CD14-positive monocyte (primary cell): ENCODE measurements around the gene GNRH2. TPM values are rescaled to one million over a fixed set of nuclear protein-coding genes. Genes with fewer than 3 reads are reported as not detected.

Experiments used
- DNase-seq, 3 donors: peaks; one replicate each; pipeline ENCODE4 v3.0.0-alpha.2; 2011 to 2022
- H2AFZ ChIP-seq: 2 replicates; pipeline ENCODE4 v1.6.0; 2012; ENCODE audit warnings: mild to moderate bottlenecking, low read depth, low read length, inconsistent platforms; ENCODE audit not compliant: insufficient read depth, poor library complexity, severe bottlenecking
- H3K27ac ChIP-seq, 2 donors: 1 replicate in 1 of 2; 2 replicates in 1 of 2; pipeline ENCODE4 v1.5.1; 2012 to 2013; ENCODE audit warnings: low read length in 2 of 2, control low read depth in 1 of 2, inconsistent platforms in 1 of 2, low read depth in 1 of 2, mild to moderate bottlenecking in 1 of 2
- H3K27me3 ChIP-seq, 2 donors: one replicate each; pipeline versions ENCODE4 v1.6.0 to v1.6.1; 2011 to 2013; ENCODE audit warnings: low read length in 2 of 2; ENCODE audit not compliant: control insufficient read depth in 2 of 2, insufficient read depth in 2 of 2
- H3K36me3 ChIP-seq, 2 donors: replicated peaks in 1 of 2; 1 replicate in 1 of 2; 2 replicates in 1 of 2; pipeline versions ENCODE4 v1.5.1 to v1.6.1; 2012 to 2013; ENCODE audit warnings: low read length in 2 of 2, control low read depth in 1 of 2, inconsistent platforms in 1 of 2, mild to moderate bottlenecking in 1 of 2; ENCODE audit not compliant: insufficient read depth in 2 of 2, control insufficient read depth in 1 of 2
- H3K4me1 ChIP-seq, 2 donors: 1 replicate in 1 of 2; 2 replicates in 1 of 2; pipeline versions ENCODE4 v1.5.1 to v1.6.1; 2012 to 2013; ENCODE audit warnings: low read length in 2 of 2, control low read depth in 1 of 2, inconsistent platforms in 1 of 2, mild to moderate bottlenecking in 1 of 2, moderate library complexity in 1 of 2; ENCODE audit not compliant: insufficient read depth in 2 of 2, control insufficient read depth in 1 of 2
- H3K4me2 ChIP-seq: replicated peaks from 2 replicates; pipeline ENCODE3; 2012; ENCODE audit warnings: low read length, moderate library complexity, mild to moderate bottlenecking; ENCODE audit not compliant: poor library complexity, severe bottlenecking; ENCODE audit errors: extremely low read depth
- H3K4me3 ChIP-seq, 3 experiments: fragments of 200-600 bp in 1 of 3; sonication (generic) in 1 of 3; replicated peaks in 1 of 3; 1 replicate in 2 of 3; 2 replicates in 1 of 3; pipeline ENCODE4 v1.5.1; 2011 to 2013; ENCODE audit warnings: low read length in 3 of 3, mild to moderate bottlenecking in 3 of 3, control low read depth in 2 of 3, low read depth in 2 of 3, inconsistent platforms in 1 of 3, moderate library complexity in 1 of 3
- H3K79me2 ChIP-seq: 2 replicates; pipeline ENCODE4 v1.6.0; 2012; ENCODE audit warnings: mild to moderate bottlenecking, control low read depth, inconsistent platforms, low read length, moderate library complexity; ENCODE audit not compliant: insufficient read depth
- H3K9ac ChIP-seq: 2 replicates; pipeline ENCODE4 v1.6.0; 2017; ENCODE audit warnings: low read length, mild to moderate bottlenecking; ENCODE audit not compliant: insufficient read depth, poor library complexity, severe bottlenecking
- H3K9me3 ChIP-seq, 2 donors: replicated peaks in 1 of 2; 1 replicate in 1 of 2; 2 replicates in 1 of 2; pipeline versions ENCODE4 v1.5.1 to v1.6.1; 2012 to 2013; ENCODE audit warnings: low read length in 2 of 2, control low read depth in 1 of 2; ENCODE audit not compliant: control insufficient read depth in 1 of 2, insufficient read depth in 1 of 2
- H4K20me1 ChIP-seq: 2 replicates; pipeline ENCODE4 v1.6.0; 2012; ENCODE audit warnings: mild to moderate bottlenecking, low read length, control low read depth, moderate library complexity; ENCODE audit not compliant: insufficient read depth
- H3K27ac Mint-ChIP-seq, 7 donors: one replicate each; pipeline ENCODE4 v1.8.0; 2020; ENCODE audit warnings: mild to moderate bottlenecking in 7 of 7, mixed read lengths in 7 of 7, moderate library complexity in 6 of 7, inconsistent platforms in 2 of 7
- H3K27me3 Mint-ChIP-seq, 3 donors: one replicate each; pipeline ENCODE4 v1.8.0; 2021 to 2022; ENCODE audit warnings: low read depth in 3 of 3, mild to moderate bottlenecking in 3 of 3, mixed read lengths in 3 of 3, moderate library complexity in 3 of 3, inconsistent platforms in 1 of 3
- H3K36me3 Mint-ChIP-seq, 2 donors: one replicate each; pipeline ENCODE4 v1.8.0; 2020; ENCODE audit warnings: mixed read lengths in 2 of 2, inconsistent platforms in 1 of 2, mild to moderate bottlenecking in 1 of 2
- H3K4me1 Mint-ChIP-seq: one replicate; pipeline ENCODE4 v1.8.0; 2020; ENCODE audit warnings: mild to moderate bottlenecking, mixed read lengths
- H3K4me3 Mint-ChIP-seq, 2 donors: one replicate each; pipeline ENCODE4 v1.8.0; 2020; ENCODE audit warnings: mild to moderate bottlenecking in 2 of 2, mixed read lengths in 2 of 2, moderate library complexity in 1 of 2
- H3K9me3 Mint-ChIP-seq, 7 donors: one replicate each; pipeline ENCODE4 v1.8.0; 2020 to 2022; ENCODE audit warnings: mixed read lengths in 7 of 7, mild to moderate bottlenecking in 6 of 7, moderate library complexity in 6 of 7, inconsistent platforms in 2 of 7
- WGBS: methylation state at CpG from one replicate; pipeline ENCODE4 v1.1.5; 2013; ENCODE audit warnings: missing lambda C conversion rate; ENCODE audit not compliant: insufficient coverage; 5-methylcytosine and 5-hydroxymethylcytosine counted together
- intact Hi-C, 2 donors: fragments of 100-400 bp; cut with micrococcal nuclease; formaldehyde crosslinking; loops; one replicate each; pipeline versions ENCODE4 v1.15.0 to v1.15.1; 2023
- polyA plus RNA-seq, 3 donors: library from polyadenylated mRNA; depleted of rRNA in 1 of 3; unstranded in 2 of 3; stranded (reverse) in 1 of 3; fragments of 300-500 nt in 2 of 3; fragments of >200 nt in 1 of 3; fragmentation: Illumina TruSeq in 2 of 3; gene quantifications; 1 replicate in 2 of 3; 2 replicates in 1 of 3; pipeline ENCODE4 v1.2.3, GENCODE V29; 2012 to 2021
- TF ChIP-seq, protein P1 (sequence below): fragments of 200-600 bp; IDR thresholded peaks from one replicate; pipeline ENCODE4 v1.8.0; 2022; ENCODE audit warnings: antibody characterized with exemption, mild to moderate bottlenecking

Gene GNRH2
- polyA plus RNA-seq, 3 donors: not detected

DNA sequence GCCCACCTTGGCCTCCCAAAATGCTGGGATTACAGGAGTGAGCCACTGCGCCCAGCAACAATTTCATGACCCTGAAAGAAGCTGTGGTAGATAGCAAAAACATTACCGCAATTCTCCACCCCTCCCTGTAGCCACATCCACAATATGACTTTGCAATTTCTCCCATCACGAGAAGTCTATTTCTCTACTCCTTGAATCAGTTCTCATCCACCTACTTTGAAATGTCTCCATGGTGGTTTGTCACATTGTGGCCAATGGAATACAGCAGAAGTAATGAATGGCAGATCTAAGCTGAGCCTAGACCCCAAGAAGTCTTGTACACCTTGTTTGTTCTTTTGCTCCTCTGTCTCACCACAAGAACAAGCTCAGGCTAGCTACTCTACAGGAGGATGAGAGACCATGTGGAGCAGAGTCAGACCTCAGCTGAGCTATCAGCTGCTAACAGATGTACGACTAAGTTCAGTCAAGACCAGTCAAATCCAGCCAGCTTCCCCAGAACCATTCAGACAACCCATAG lies 34.3 kb downstream of the GNRH2 start:
- peak overlapping the region in 4 of 7 donors; percentile 6 to 66 (median 66) for H3K27ac Mint-ChIP-seq
- DNase-seq: no peak

DNA sequence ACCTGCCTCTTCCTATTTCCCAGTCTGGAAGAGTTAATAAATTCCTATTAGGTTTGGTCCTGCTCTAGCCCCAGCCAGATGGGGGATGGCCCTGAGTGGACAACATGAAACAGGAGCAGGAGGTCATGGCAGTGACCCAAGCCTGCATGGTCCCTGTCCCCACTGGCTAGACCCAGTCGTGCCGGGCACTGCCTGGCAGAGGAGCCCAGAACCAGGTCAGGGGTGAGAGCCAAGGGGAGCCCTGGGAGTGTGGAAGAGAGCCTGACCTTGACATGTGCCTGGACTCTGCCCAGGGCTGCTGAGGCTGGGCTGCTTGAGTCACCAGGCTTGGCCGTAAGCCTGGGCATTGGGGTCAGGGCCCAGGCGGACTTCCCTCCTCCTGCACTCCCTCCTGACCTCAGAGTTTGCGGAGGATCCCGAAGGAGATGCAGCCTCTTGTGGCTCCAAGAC lies 37.5 kb downstream of the GNRH2 start:
- no peaks in the 10 kb centered on the region for H3K36me3 ChIP-seq
- H3K36me3 Mint-ChIP-seq: peaks cover 0 to 9% of the 10 kb centered on the region in 2 donors
- H4K20me1 ChIP-seq: no peaks in the 10 kb centered on the region
- intact Hi-C loops: no loop called here
- H3K9me3 ChIP-seq: peaks cover 7 to 27% of the 10 kb centered on the region in 2 donors
- no peak overlapping the region for H3K9ac ChIP-seq
- peaks cover 26 to 68% of the 10 kb centered on the region in 2 donors for H3K27me3 ChIP-seq
- TF ChIP-seq, protein P1, sequence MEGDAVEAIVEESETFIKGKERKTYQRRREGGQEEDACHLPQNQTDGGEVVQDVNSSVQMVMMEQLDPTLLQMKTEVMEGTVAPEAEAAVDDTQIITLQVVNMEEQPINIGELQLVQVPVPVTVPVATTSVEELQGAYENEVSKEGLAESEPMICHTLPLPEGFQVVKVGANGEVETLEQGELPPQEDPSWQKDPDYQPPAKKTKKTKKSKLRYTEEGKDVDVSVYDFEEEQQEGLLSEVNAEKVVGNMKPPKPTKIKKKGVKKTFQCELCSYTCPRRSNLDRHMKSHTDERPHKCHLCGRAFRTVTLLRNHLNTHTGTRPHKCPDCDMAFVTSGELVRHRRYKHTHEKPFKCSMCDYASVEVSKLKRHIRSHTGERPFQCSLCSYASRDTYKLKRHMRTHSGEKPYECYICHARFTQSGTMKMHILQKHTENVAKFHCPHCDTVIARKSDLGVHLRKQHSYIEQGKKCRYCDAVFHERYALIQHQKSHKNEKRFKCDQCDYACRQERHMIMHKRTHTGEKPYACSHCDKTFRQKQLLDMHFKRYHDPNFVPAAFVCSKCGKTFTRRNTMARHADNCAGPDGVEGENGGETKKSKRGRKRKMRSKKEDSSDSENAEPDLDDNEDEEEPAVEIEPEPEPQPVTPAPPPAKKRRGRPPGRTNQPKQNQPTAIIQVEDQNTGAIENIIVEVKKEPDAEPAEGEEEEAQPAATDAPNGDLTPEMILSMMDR: no peak
- peak overlapping the region in 1 of 2 donors; percentile 72 for H3K4me3 Mint-ChIP-seq
- WGBS: 24% methylated on average over 4 of the region's 6 CpGs
- no peaks in the 10 kb centered on the region for H3K79me2 ChIP-seq
- no peak overlapping the region for H3K4me3 ChIP-seq
- peaks cover 37% of the 10 kb centered on the region for H3K4me1 Mint-ChIP-seq
- no peak overlapping the region for H3K27ac ChIP-seq
- no peak for DNase-seq
- peaks cover 56 to 76% (median 68%) of the 10 kb centered on the region in 3 donors for H3K27me3 Mint-ChIP-seq
- peaks cover 34 to 39% of the 10 kb centered on the region in 2 donors for H3K4me1 ChIP-seq
- peaks cover 0 to 24% (median 13%) of the 10 kb centered on the region in 7 donors for H3K9me3 Mint-ChIP-seq
- no peak overlapping the region for H3K4me2 ChIP-seq
- no peak overlapping the region for H3K27ac Mint-ChIP-seq
- H2AFZ ChIP-seq: no peak overlapping the region

More for the DNA sequence above, 34.3 kb downstream of the GNRH2 start:
- Histone ChIP-seq H3K4me2 (peak overlapping the region; percentile 41), H3K36me3 (no peaks in the 10 kb centered on the region), H4K20me1 (no peaks in the 10 kb centered on the region), H3K27ac (no peak overlapping the region), H3K4me1 (peaks cover 21 to 24% of the 10 kb centered on the region in 2 donors), H3K9me3 (peaks cover 0 to 10% of the 10 kb centered on the region in 2 donors), H3K4me3 (peak overlapping the region in 1 of 3 experiments; percentile 37), H3K27me3 (peaks cover 19 to 55% of the 10 kb centered on the region in 2 donors), H3K9ac (no peak overlapping the region), H2AFZ (peak overlapping the region; percentile 42), H3K79me2 (no peaks in the 10 kb centered on the region)
- TF ChIP-seq, protein P1: no peak
- peaks cover 34% of the 10 kb centered on the region for H3K4me1 Mint-ChIP-seq
- WGBS: no CpG with 5 or more reads among the region's 4 CpGs
- H3K9me3 Mint-ChIP-seq: peaks cover 0 to 18% (median 7%) of the 10 kb centered on the region in 7 donors
- H3K36me3 Mint-ChIP-seq: peaks cover 0 to 7% of the 10 kb centered on the region in 2 donors
- peaks cover 50 to 75% (median 62%) of the 10 kb centered on the region in 3 donors for H3K27me3 Mint-ChIP-seq
- intact Hi-C loops: no loop called here
- peak overlapping the region; percentile 65 to 87 for H3K4me3 Mint-ChIP-seq
